Activated CD4-positive, alpha-beta T cell treated with anti-CD3 and anti-CD28 coated beads, Interleukin-2, amount 10 ng/mL, durations not matched to agents 24 days and 14 days (primary cell): Measurements from ENCODE around the gene NEK7. TPM values are rescaled to one million over a fixed set of nuclear protein-coding genes. Genes with fewer than 3 reads are reported as not detected.
"Not testable (repeated sequence)": the region's sequence is repeated elsewhere in the genome, so short reads cannot be mapped to it uniquely, and the experiment has no call there.

Experiments
- DNase-seq: peaks from one replicate; pipeline ENCODE4 v3.0.0; 2022
- H3K27ac Mint-ChIP-seq: one replicate; pipeline ENCODE4 v1.8.0; 2022; ENCODE audit warnings: mild to moderate bottlenecking, mixed read lengths
- H3K27me3 Mint-ChIP-seq: one replicate; pipeline ENCODE4 v1.8.0; 2022; ENCODE audit warnings: mixed read lengths
- H3K36me3 Mint-ChIP-seq: one replicate; pipeline ENCODE4 v1.8.0; 2022; ENCODE audit warnings: low read depth, mild to moderate bottlenecking, mixed read lengths
- H3K4me1 Mint-ChIP-seq: one replicate; pipeline ENCODE4 v1.8.0; 2021; ENCODE audit warnings: mixed read lengths
- H3K4me3 Mint-ChIP-seq: one replicate; pipeline ENCODE4 v1.8.0; 2022; ENCODE audit warnings: mild to moderate bottlenecking, moderate library complexity, mixed read lengths
- H3K9me3 Mint-ChIP-seq: one replicate; pipeline ENCODE4 v1.8.0; 2021; ENCODE audit warnings: mixed read lengths
- intact Hi-C: fragments of 100-400 bp; cut with micrococcal nuclease; formaldehyde crosslinking; loops from one replicate; pipeline ENCODE4 v1.15.1; 2023
- total RNA-seq: library from RNA; stranded (reverse); gene quantifications from 2 replicates; pipeline ENCODE4 v1.2.3, GENCODE V29; 2022

NEK7 gene
- total RNA-seq, 1 donor from 2014 or later, result 61.4 TPM

GRCh38 chr1:198185759-198186158 is 29.0 kb downstream of the NEK7 start:
- H3K27ac Mint-ChIP-seq, result peak overlapping the region; percentile 58
- intact Hi-C loops, result loop anchor here (1.0 kb wide), 3 partner anchors 10 to 73 kb away; no protein-coding TSS in a partner anchor
- H3K4me3 Mint-ChIP-seq, result peak overlapping the region; percentile 66
- H3K4me1 Mint-ChIP-seq, result peaks cover 48% of the 10 kb centered on the region
- no peaks in the 10 kb centered on the region for H3K9me3 Mint-ChIP-seq
- H3K27me3 Mint-ChIP-seq, result no peaks in the 10 kb centered on the region
- no peaks in the 10 kb centered on the region for H3K36me3 Mint-ChIP-seq
- no peak for DNase-seq

GRCh38 chr1:198186916-198187580 is 30.2 kb downstream of the NEK7 start:
- Mint-ChIP-seq H3K27me3 (no peaks in the 10 kb centered on the region), H3K36me3 (peaks cover 2% of the 10 kb centered on the region), H3K4me1 (peaks cover 45% of the 10 kb centered on the region), H3K4me3 (no peak overlapping the region), H3K27ac (no peak overlapping the region), H3K9me3 (no peaks in the 10 kb centered on the region)
- DNase-seq, result no peak
- intact Hi-C loops, result loop anchor here (1.0 kb wide), 1 partner anchor 12 kb away; no protein-coding TSS in a partner anchor

- peak overlapping the region; percentile 53 for H3K4me3 Mint-ChIP-seq
- no peaks in the 10 kb centered on the region for H3K27me3 Mint-ChIP-seq
- peaks cover 49% of the 10 kb centered on the region for H3K4me1 Mint-ChIP-seq
- no peaks in the 10 kb centered on the region for H3K9me3 Mint-ChIP-seq
- peak overlapping the region; percentile 42 for H3K27ac Mint-ChIP-seq
- intact Hi-C loops, result no loop called here
- peaks cover 4% of the 10 kb centered on the region for H3K36me3 Mint-ChIP-seq
- peak; percentile 77 for DNase-seq
Measured at GRCh38 chr1:198187973-198188588, 31.3 kb downstream of the NEK7 start.

GRCh38 chr1:198191117-198191516 is 34.3 kb downstream of the NEK7 start:
- no peak overlapping the region for H3K4me3 Mint-ChIP-seq
- H3K27ac Mint-ChIP-seq, result no peak overlapping the region
- H3K36me3 Mint-ChIP-seq, result peaks cover 11% of the 10 kb centered on the region

GRCh38 chr1:198193871-198194270 is 37.1 kb downstream of the NEK7 start:
- H3K27ac Mint-ChIP-seq, H3K27me3 Mint-ChIP-seq, intact Hi-C loops, H3K9me3 Mint-ChIP-seq, H3K4me3 Mint-ChIP-seq, DNase-seq: not testable (repeated sequence)
- Mint-ChIP-seq H3K36me3 (peaks cover 11% of the 10 kb centered on the region), H3K4me1 (peaks cover 38% of the 10 kb centered on the region)

More at GRCh38 chr1:198191117-198191516, 34.3 kb downstream of the NEK7 start:
- peaks cover 8% of the 10 kb centered on the region for H3K9me3 Mint-ChIP-seq
- H3K4me1 Mint-ChIP-seq, result peaks cover 44% of the 10 kb centered on the region
- no peak for DNase-seq
- intact Hi-C loops, result no loop called here
- no peaks in the 10 kb centered on the region for H3K27me3 Mint-ChIP-seq

GRCh38 chr1:198196630-198197029 is 39.8 kb downstream of the NEK7 start:
- peaks cover 47% of the 10 kb centered on the region for H3K4me1 Mint-ChIP-seq
- intact Hi-C loops, result no loop called here
- H3K9me3 Mint-ChIP-seq, result peaks cover 8% of the 10 kb centered on the region
- DNase-seq, result no peak
- H3K27ac Mint-ChIP-seq, result no peak overlapping the region
- H3K4me3 Mint-ChIP-seq, result no peak overlapping the region
- H3K27me3 Mint-ChIP-seq, result no peaks in the 10 kb centered on the region
- peaks cover 10% of the 10 kb centered on the region for H3K36me3 Mint-ChIP-seq

- intact Hi-C loops, result no loop called here
- peaks cover 8% of the 10 kb centered on the region for H3K9me3 Mint-ChIP-seq
- H3K27ac Mint-ChIP-seq, result no peak overlapping the region
- no peak for DNase-seq
- H3K4me1 Mint-ChIP-seq, result peaks cover 49% of the 10 kb centered on the region
- no peaks in the 10 kb centered on the region for H3K27me3 Mint-ChIP-seq
- H3K36me3 Mint-ChIP-seq, result peaks cover 11% of the 10 kb centered on the region
- H3K4me3 Mint-ChIP-seq, result no peak overlapping the region
Measured at GRCh38 chr1:198197285-198197684, 40.5 kb downstream of the NEK7 start.

- H3K36me3 Mint-ChIP-seq, result peaks cover 16% of the 10 kb centered on the region
- DNase-seq, result no peak
- H3K27ac Mint-ChIP-seq, result no peak overlapping the region
- peaks cover 48% of the 10 kb centered on the region for H3K4me1 Mint-ChIP-seq
- intact Hi-C loops, result no loop called here
- H3K27me3 Mint-ChIP-seq, result no peaks in the 10 kb centered on the region
- peaks cover 8% of the 10 kb centered on the region for H3K9me3 Mint-ChIP-seq
- H3K4me3 Mint-ChIP-seq, result no peak overlapping the region
Measured at GRCh38 chr1:198199105-198199504, 42.3 kb downstream of the NEK7 start.

- H3K27ac Mint-ChIP-seq, result peak overlapping the region; percentile 86
- H3K27me3 Mint-ChIP-seq, result no peaks in the 10 kb centered on the region
- peak overlapping the region; percentile 68 for H3K4me3 Mint-ChIP-seq
- H3K4me1 Mint-ChIP-seq, result peaks cover 49% of the 10 kb centered on the region
- DNase-seq, result peak; percentile 73
- intact Hi-C loops, result loop anchor here (1.0 to 2.0 kb wide), 5 partner anchors 17 to 57 kb away; no protein-coding TSS in a partner anchor
- no peaks in the 10 kb centered on the region for H3K9me3 Mint-ChIP-seq
- peaks cover 13% of the 10 kb centered on the region for H3K36me3 Mint-ChIP-seq
Measured at GRCh38 chr1:198201956-198202784, 45.4 kb downstream of the NEK7 start.

- H3K36me3 Mint-ChIP-seq, result peaks cover 15% of the 10 kb centered on the region
- intact Hi-C loops, result loop anchor here (2.0 kb wide), 3 partner anchors 31 to 55 kb away; no protein-coding TSS in a partner anchor
- H3K4me1 Mint-ChIP-seq, result peaks cover 43% of the 10 kb centered on the region
- H3K4me3 Mint-ChIP-seq, result no peak overlapping the region
- H3K27me3 Mint-ChIP-seq, result no peaks in the 10 kb centered on the region
- no peaks in the 10 kb centered on the region for H3K9me3 Mint-ChIP-seq
- H3K27ac Mint-ChIP-seq, result no peak overlapping the region
- DNase-seq, result no peak
Measured at GRCh38 chr1:198203434-198203833, 46.6 kb downstream of the NEK7 start.

GRCh38 chr1:198205016-198205684 is 48.4 kb downstream of the NEK7 start:
- no peaks in the 10 kb centered on the region for H3K9me3 Mint-ChIP-seq
- H3K4me3 Mint-ChIP-seq, result no peak overlapping the region

GRCh38 chr1:198206292-198206691 is 49.5 kb downstream of the NEK7 start:
- H3K9me3 Mint-ChIP-seq, result no peaks in the 10 kb centered on the region
- H3K4me1 Mint-ChIP-seq, result peaks cover 24% of the 10 kb centered on the region
- no peaks in the 10 kb centered on the region for H3K27me3 Mint-ChIP-seq
- no peak for DNase-seq
- no peak overlapping the region for H3K27ac Mint-ChIP-seq
- no peak overlapping the region for H3K4me3 Mint-ChIP-seq
- intact Hi-C loops, result no loop called here
- H3K36me3 Mint-ChIP-seq, result peaks cover 16% of the 10 kb centered on the region

More at GRCh38 chr1:198205016-198205684, 48.4 kb downstream of the NEK7 start:
- Mint-ChIP-seq H3K36me3 (peaks cover 15% of the 10 kb centered on the region), H3K27me3 (no peaks in the 10 kb centered on the region), H3K27ac (no peak overlapping the region), H3K4me1 (peaks cover 32% of the 10 kb centered on the region)
- intact Hi-C loops, result no loop called here
- no peak for DNase-seq

GRCh38 chr1:198211696-198212095 is 54.9 kb downstream of the NEK7 start:
- peaks cover 48% of the 10 kb centered on the region for H3K36me3 Mint-ChIP-seq

More at GRCh38 chr1:198211696-198212095, 54.9 kb downstream of the NEK7 start:
- no peak overlapping the region for H3K27ac Mint-ChIP-seq
- intact Hi-C loops, result no loop called here
- H3K4me1 Mint-ChIP-seq, result peaks cover 10% of the 10 kb centered on the region
- H3K9me3 Mint-ChIP-seq, result peaks cover 22% of the 10 kb centered on the region
- no peaks in the 10 kb centered on the region for H3K27me3 Mint-ChIP-seq
- H3K4me3 Mint-ChIP-seq, result no peak overlapping the region
- DNase-seq, result no peak
